ENCODE data around the gene TMEM165.
A peak's percentile ranks its signal among the peaks of the same experiment; 100 is the strongest.

DNA sequence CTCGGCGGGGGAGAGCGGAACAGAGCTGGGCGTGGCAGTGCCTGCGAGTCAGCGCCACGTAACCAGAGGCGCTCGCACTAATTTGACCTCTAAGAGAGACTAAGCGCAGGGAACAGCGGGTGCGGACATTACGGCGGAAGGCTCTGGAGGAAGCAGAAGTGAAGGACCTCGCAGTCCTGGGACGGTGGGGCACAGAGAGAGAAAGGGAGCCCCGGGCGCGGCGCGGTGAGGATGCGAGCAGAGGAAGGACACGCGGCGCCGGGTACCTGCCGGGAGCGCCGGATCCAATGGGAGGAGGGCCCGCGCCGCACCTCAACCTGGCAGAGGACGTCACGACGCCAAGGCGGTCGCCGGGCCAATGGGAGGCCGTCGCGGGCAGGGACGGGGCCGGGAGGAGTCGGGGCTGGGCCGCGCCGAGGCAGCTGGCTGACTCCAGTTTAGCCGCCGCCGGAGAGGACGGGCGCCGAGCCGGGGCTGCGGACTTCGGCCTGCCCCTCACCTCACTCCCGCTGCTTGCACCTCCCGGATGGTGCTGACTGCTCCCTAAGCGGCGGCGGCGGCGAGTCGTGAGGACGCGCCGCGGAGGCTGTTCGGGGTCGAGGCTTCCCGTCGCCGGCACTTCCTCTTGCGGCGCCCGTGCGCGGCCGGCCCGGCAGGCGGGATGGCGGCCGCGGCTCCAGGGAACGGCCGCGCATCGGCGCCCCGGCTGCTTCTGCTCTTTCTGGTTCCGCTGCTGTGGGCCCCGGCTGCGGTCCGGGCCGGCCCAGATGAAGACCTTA lies at the start of gene TMEM165:
- TF ChIP-seq, protein P1, sequence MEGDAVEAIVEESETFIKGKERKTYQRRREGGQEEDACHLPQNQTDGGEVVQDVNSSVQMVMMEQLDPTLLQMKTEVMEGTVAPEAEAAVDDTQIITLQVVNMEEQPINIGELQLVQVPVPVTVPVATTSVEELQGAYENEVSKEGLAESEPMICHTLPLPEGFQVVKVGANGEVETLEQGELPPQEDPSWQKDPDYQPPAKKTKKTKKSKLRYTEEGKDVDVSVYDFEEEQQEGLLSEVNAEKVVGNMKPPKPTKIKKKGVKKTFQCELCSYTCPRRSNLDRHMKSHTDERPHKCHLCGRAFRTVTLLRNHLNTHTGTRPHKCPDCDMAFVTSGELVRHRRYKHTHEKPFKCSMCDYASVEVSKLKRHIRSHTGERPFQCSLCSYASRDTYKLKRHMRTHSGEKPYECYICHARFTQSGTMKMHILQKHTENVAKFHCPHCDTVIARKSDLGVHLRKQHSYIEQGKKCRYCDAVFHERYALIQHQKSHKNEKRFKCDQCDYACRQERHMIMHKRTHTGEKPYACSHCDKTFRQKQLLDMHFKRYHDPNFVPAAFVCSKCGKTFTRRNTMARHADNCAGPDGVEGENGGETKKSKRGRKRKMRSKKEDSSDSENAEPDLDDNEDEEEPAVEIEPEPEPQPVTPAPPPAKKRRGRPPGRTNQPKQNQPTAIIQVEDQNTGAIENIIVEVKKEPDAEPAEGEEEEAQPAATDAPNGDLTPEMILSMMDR (IDR thresholded peaks at IDR 0.05) = peak in 1 of 3 donors; percentile 11
- TF ChIP-seq EP300 (IDR thresholded peaks at IDR 0.05) = peak; percentile 32
